ENCODE results near the gene SPEN. TPM values are rescaled to one million over a fixed set of nuclear protein-coding genes. Genes with fewer than 3 reads are reported as not detected.

Gene SPEN
- total RNA-seq (2022; extraction: Qiagen RNA extraction; ENCODE audit: low read depth) = 37.9 to 39.8 TPM (median 39.2 TPM) in 5 replicates

DNA sequence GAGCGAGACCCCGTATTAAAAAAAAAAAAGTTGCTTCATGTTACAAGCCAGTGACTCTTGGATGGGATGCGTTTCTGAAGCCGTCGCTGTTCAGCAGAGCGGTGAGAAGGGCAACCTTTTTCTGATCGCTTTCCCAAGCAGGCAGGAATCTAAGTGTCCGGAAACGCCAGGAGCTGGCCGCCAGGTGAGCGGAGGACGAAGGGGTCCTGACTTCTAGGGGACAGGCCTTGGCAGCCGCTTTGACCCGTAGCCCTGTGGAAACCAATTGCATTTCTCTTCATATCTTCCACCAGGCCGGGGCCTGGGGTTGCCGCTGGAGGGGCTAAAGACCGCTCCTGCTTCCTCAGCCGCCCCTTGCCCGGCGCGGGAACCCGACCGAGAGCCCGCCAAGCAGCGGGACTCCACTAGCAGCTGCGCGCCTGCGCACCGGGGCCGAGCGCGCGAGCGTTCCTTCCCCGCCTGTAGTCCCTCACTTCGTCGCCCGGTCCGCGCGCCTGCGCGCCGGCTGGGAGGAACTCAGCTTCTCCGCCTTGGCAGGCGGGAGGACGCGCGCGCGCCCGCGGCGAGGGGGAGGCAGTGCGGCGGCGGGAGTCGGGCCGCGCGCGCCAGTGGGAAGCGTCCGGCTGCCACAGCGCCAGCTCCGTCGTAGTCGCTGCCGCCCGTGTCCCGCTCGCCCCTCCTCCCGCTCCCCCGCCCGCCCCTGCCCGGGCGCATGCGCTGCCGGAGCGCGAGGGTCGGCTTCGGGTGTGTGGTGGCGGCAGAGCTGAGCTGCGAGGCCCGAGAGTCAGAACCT, at the start of gene SPEN:
TSS of gene SPEN (plus strand) at position 608 of the 793 bp plus-strand sequence. CDS start 361 bp downstream, outside the sequence.

GRCh38 chr1:15807549-15807948, 40.0 kb upstream of the SPEN start, which contains the start of gene UQCRHL:
Gene UQCRHL, minus strand, starts transcription at chr1:15807649. Its CDS starts 0 bp downstream, at chr1:15807649.

GRCh38 chr1:15975805-15976680, 128.5 kb downstream of the SPEN start, which contains the start of gene ZBTB17:
Gene ZBTB17, minus strand, starts transcription at chr1:15976101. Its CDS starts 27,606 bp downstream, at chr1:15948495.

Other genes starting within 250 kb of the SPEN start
- gene DDI2, start 230.2 kb upstream of the SPEN start, total RNA-seq (2022; extraction: Qiagen RNA extraction; ENCODE audit: low read depth) = 8.1 to 11.8 TPM (median 9.1 TPM) in 5 replicates
- 24.1 to 30.4 TPM (median 28.5 TPM) in 5 replicates for gene PLEKHM2, start 163.4 kb upstream of the SPEN start, total RNA-seq (2022; extraction: Qiagen RNA extraction; ENCODE audit: low read depth)
- 0.20 to 0.45 TPM (median 0.35 TPM) in 5 replicates for gene SLC25A34, start 111.4 kb upstream of the SPEN start, total RNA-seq (2022; extraction: Qiagen RNA extraction; ENCODE audit: low read depth)
- not detected in 5 replicates for gene TMEM82, start 105.2 kb upstream of the SPEN start, total RNA-seq (2022; extraction: Qiagen RNA extraction; ENCODE audit: low read depth)
- gene FBLIM1, start 88.9 kb upstream of the SPEN start, total RNA-seq (2022; extraction: Qiagen RNA extraction; ENCODE audit: low read depth) = 20.9 to 28.0 TPM (median 23.6 TPM) in 5 replicates
- gene UQCRHL, start 40.1 kb upstream of the SPEN start, total RNA-seq (2022; extraction: Qiagen RNA extraction; ENCODE audit: low read depth) = 6.7 to 9.8 TPM (median 7.3 TPM) in 5 replicates
- 12.1 to 14.9 TPM (median 13.1 TPM) in 5 replicates for gene ZBTB17, start 128.4 kb downstream of the SPEN start, total RNA-seq (2022; extraction: Qiagen RNA extraction; ENCODE audit: low read depth)
- 0.02 TPM in 1 of 5 replicates, not detected in the others for gene SRARP, start 156.5 kb downstream of the SPEN start, total RNA-seq (2022; extraction: Qiagen RNA extraction; ENCODE audit: low read depth)
- not detected in 5 replicates for gene HSPB7, start 170.3 kb downstream of the SPEN start, total RNA-seq (2022; extraction: Qiagen RNA extraction; ENCODE audit: low read depth)
- 0.06 to 0.13 TPM (median 0.07 TPM) in 3 of 5 replicates, not detected in the others for gene CLCNKA, start 174.3 kb downstream of the SPEN start, total RNA-seq (2022; extraction: Qiagen RNA extraction; ENCODE audit: low read depth)
- gene CLCNKB, start 196.1 kb downstream of the SPEN start, total RNA-seq (2022; extraction: Qiagen RNA extraction; ENCODE audit: low read depth) = 0.03 to 0.09 TPM in 2 of 5 replicates, not detected in the others
- gene FAM131C, start 225.9 kb downstream of the SPEN start, total RNA-seq (2022; extraction: Qiagen RNA extraction; ENCODE audit: low read depth) = 10.7 to 19.4 TPM (median 16.5 TPM) in 5 replicates